Measurements from ENCODE around the gene CD36.

CD36 gene

GRCh38 chr7:80624763-80625162 lies 13.7 kb upstream of the CD36 start:
- DNase-seq (ENCODE audit: low spot score): no peak

DNA sequence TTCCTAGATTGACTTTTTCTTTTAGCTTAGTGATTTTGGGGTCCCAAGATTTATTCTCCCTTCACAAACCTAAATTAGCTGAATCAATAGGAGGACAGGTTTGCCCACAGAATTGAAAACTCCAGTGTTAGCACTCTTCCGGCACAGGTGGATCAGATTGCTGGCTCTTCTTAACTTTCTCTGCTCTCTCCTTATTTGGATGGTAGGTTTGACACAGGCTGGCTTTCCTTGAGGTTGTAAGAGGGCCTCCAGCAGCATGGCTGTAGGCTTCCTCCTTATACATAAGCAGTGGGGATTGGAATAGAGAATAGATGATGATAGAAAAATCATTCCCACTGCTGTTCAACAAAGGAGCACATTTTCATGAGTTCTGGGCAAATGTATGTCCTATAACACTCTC lies 9.4 kb upstream of the CD36 start:
- no peak for DNase-seq (ENCODE audit: low spot score)

GRCh38 chr7:80630608-80631405 lies 7.6 kb upstream of the CD36 start:
- DNase-seq (ENCODE audit: low spot score): no peak

- no peak for DNase-seq (ENCODE audit: low spot score)
Observed at GRCh38 chr7:80631421-80631820, 7.0 kb upstream of the CD36 start.

DNA sequence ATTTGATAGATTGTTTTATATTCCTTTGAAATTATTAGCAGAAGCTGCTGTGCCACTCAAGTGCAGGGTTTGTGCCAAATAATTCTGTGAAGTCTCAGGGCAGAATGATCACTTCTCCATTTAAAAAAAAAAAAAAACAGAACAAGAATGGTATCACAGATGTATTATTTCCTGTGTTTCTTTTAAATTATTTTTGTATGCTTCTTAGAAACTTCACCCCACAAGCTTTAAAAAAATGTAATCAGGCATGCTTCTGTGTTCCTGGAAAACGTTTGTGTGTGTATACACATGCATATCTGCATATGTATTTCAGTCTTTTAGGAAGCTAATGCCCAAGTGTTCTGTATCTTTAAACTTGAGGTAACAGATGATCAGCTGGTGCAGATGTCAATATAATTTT lies 6.3 kb upstream of the CD36 start:
- no peak for DNase-seq (ENCODE audit: low spot score)

DNA sequence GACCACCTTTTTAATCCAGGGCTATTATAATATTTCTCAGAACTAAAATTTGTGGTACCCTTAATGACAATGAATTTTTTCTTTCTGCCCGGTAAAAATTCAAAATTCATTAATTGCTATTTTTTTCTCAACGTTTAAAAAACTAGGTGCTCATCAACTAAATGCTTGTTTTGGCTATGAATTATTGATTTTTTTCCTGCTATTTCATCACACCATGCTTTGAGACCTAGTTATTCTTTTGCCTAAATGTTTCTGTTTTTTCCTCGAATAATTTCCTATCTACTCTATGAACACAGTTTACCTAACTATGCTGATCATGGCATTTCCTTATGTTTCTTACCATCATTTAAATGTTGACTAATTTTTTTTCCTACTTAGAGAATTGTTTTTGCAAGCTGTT lies 5.6 kb upstream of the CD36 start:
- DNase-seq (ENCODE audit: low spot score): no peak

- DNase-seq (ENCODE audit: low spot score): no peak
Observed at GRCh38 chr7:80634505-80634904, 3.9 kb upstream of the CD36 start.

GRCh38 chr7:80635533-80635932 lies 2.9 kb upstream of the CD36 start:
- DNase-seq (ENCODE audit: low spot score): no peak

DNA sequence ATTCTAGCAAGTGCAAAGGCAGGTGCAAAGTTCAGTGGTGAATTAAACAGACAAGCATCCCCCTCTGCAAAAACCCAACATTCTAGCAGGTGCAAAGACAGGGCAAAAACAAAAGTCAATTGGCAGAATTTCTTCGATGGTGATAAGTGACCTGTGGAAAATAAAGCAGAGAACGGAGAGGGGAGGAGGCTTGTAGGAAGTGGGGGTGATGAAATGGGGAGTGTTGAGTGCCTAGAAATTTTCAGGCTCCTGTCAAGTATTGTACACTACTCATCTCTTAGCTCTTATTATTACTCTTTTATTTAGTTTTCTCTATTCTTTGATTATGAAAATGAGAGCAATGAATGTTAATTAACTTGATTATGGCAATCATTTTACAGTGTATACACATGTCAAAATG lies 2.4 kb upstream of the CD36 start:
- DNase-seq (ENCODE audit: low spot score): no peak

DNA sequence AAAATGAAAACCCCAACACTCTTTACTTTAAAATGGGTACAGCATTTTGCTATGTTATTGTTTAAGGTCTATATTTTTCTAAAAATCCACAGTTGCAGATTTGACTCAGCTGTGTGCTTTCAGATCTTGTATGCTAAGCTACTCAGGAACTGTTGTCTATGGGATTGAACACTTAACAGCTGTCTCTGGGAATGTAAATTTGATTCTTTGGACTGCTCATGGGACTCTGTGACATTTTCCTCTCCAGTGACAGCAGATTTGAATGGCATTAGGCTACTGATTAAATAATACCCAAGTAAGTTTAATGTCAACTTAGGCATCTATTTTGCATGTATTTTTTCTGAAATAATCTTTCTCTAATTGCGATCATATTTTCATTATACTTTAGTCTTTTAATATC lies 1.7 kb upstream of the CD36 start:
- DNase-seq (ENCODE audit: low spot score): no peak

GRCh38 chr7:80637454-80637853 lies 988 bp upstream of the CD36 start:
- no peak for DNase-seq (ENCODE audit: low spot score)

GRCh38 chr7:80639011-80639410 lies 569 bp downstream of the CD36 start:
- DNase-seq (ENCODE audit: low spot score): no peak

DNA sequence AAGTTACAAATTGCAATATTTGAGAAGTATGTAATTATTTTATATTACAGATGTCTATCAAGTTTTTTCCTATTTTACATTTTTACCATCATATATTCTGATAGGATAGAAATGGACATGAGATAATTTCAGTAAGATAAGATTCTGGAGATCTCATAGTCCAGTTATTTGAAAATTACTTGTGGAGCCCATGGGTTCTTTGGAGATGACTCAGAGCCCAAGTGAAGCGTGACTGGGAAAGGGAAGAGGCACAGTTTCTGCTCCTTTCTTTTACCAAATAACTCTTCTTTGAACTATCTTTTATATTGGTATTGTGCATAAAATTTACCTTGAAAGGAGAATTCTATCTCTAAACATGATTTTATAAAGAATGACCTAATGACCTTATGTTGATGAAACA lies 2.4 kb downstream of the CD36 start:
- DNase-seq (ENCODE audit: low spot score): no peak

- DNase-seq (ENCODE audit: low spot score): no peak
Observed at GRCh38 chr7:80641548-80641947, 3.1 kb downstream of the CD36 start.

DNA sequence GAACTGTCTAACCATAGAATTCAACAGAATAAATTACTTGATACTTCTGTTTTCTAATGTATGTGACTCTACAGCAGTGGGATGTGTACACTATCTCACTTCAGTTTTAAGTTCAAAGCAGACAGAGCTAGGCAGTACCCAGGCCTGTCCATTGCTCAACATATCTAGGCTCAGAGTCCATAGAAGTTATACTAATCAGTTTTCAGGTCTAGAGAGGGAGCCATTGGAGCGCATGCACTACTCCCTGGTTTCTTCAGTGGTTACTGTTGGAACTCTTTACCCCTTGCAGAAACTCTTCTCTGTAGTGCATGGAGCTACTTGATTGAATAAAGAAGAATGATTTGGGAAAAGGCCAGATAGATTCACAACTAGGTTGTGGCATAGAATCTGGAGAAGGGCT lies 4.4 kb downstream of the CD36 start:
- no peak for DNase-seq (ENCODE audit: low spot score)

- DNase-seq (ENCODE audit: low spot score): no peak
Observed at GRCh38 chr7:80643336-80643915, 5.0 kb downstream of the CD36 start.

GRCh38 chr7:80644054-80644453 lies 5.6 kb downstream of the CD36 start:
- DNase-seq (ENCODE audit: low spot score): no peak

DNA sequence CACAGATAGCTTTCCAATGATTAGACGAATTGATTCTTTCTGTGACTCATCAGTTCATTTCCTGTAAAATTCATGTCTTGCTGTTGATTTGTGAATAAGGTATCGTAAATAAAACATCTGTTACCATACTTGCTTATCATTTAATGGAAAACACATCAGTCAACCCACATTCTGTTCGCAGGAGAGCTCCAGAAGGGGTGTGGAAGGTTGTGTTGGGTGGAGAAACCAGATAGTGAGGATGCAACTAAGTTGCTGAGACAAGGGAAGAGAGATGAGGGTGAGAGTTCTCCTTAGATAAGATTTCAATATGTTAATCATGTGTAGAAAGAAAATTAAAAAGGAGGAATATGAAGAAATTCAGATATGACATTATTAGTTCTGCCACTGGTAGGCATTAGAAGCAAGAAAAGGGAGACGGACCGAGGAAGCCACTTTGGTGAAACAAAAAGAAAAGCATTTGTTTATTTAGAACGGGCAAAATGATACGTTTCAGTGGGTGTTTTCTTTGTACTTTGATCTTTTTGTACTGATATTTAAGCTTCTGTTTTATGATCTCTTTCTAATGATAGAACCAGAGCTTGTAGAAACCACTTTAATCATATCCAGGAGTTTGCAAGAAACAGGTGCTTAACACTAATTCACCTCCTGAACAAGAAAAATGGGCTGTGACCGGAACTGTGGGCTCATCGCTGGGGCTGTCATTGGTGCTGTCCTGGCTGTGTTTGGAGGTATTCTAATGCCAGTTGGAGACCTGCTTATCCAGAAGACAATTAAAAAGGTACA lies 7.8 kb downstream of the CD36 start:
- DNase-seq (ENCODE audit: low spot score): no peak

DNA sequence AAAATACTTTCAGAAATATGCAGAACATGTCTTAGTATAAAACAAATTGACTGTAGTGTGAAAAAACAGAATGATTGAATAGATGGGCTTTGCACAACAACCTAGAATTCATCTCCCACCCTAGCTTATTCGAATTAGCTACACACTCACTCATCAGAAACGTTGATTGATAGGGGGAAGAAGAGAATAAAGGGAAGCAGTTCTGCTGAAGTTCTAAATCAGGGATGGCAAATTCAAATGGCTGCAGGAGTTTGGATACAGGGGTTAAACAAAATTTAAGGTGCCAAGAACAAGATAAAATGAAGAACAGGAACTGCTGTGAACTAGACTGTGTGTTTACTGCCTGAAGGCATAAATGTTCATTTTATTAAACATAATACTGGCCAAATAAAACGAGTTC lies 9.0 kb downstream of the CD36 start:
- DNase-seq (ENCODE audit: low spot score): no peak

DNA sequence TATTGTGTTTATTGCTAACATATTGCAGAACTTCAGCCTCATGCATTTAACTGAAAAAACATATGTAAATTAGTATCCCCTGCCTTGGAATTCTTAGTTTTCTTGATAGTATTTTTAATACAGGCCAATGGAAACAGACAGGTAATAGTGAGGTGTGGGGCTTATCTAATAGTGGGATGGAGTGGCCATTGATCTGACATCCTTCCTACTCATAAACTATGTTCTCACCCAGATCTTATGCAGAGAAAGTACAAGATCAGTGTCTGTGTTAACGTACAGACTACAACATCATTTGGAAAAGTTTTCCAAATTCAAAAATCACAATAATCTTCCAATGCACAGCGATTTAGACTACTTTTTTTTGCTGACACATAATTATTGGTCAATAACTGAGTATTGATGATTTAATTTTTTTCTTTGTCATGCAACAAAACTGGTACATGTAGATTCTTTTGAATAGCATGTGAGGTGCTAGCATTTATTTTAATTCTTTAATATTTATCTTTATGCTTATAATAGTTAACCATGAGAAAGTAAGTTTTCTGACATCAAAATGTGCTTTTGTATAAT lies 9.7 kb downstream of the CD36 start:
- DNase-seq (ENCODE audit: low spot score): no peak

GRCh38 chr7:80649011-80649410 lies 10.6 kb downstream of the CD36 start:
- DNase-seq (ENCODE audit: low spot score): no peak

DNA sequence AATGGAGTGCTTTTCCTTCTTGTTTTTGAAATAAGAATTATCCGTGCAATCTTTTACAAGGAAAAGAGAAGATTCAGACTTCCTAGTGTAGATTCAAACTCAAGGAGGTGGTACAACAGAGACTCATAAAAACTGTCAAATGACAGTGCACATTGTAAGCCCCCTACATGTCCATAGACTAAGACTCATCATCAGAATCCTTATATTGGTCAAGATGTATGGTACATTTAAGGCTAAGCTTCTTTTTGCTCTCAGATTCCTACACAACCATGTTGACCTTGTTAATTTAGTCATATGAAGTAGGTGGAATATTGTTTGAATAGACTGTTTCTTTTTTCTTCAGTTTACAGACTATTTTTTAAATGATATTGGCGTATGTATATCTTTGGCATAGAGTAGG lies 11.6 kb downstream of the CD36 start:
- no peak for DNase-seq (ENCODE audit: low spot score)

DNA sequence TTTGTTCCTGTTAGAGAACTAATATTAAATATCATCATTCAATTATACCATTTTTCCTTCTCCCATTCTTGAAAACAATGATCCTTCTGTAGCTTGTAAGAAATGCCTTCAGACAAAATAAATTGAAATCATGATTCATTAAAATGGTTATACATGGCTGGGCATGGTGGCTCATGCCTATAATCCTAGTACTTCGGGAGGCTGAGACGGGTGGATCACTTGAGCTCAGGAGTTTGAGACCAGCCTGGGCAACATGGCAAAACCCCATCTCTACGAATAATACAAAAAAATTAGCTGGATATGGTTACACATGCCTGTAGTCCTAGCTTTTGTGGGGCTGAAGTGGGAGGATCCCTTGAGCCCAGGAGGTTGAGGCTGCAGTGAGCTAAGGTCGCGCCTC lies 13.0 kb downstream of the CD36 start:
- no peak for DNase-seq (ENCODE audit: low spot score)

Measured in CD4-positive, alpha-beta T cell treated with Interleukin-6 at 100 ng/mL for 8 hours (primary cell).